Subcutaneous abdominal adipose tissue (tissue), 5 donors: ENCODE data around the gene ZSCAN10.

Source experiments
- H3K27ac ChIP-seq: one replicate; pipeline ENCODE4 v1.7.0; 2013; ENCODE audit warnings: low read depth, mild to moderate bottlenecking, inconsistent platforms, low read length, moderate library complexity
- H3K27me3 ChIP-seq, 5 donors: one replicate each; pipeline ENCODE4 v1.7.0; 2013; ENCODE audit warnings: low read length in 5 of 5, inconsistent platforms in 1 of 5; ENCODE audit not compliant: control insufficient read depth in 5 of 5, insufficient read depth in 4 of 5
- H3K36me3 ChIP-seq, 5 donors: one replicate each; pipeline ENCODE4 v1.7.0; 2013; ENCODE audit warnings: low read length in 5 of 5; ENCODE audit not compliant: control insufficient read depth in 5 of 5, insufficient read depth in 5 of 5
- H3K4me1 ChIP-seq, 5 donors: one replicate each; pipeline ENCODE4 v1.7.0; 2013; ENCODE audit warnings: low read length in 5 of 5, mild to moderate bottlenecking in 3 of 5, moderate library complexity in 1 of 5; ENCODE audit not compliant: control insufficient read depth in 5 of 5, insufficient read depth in 5 of 5
- H3K4me3 ChIP-seq, 5 donors: one replicate each; pipeline ENCODE4 v1.7.0; 2013; ENCODE audit warnings: low read length in 5 of 5, low read depth in 1 of 5
- H3K9ac ChIP-seq, 5 donors: one replicate each; pipeline ENCODE4 v1.7.0; 2013; ENCODE audit warnings: low read length in 5 of 5, mild to moderate bottlenecking in 4 of 5, moderate library complexity in 3 of 5
- H3K9me3 ChIP-seq, 5 donors: one replicate each; pipeline ENCODE4 v1.7.0; 2013; ENCODE audit warnings: low read length in 5 of 5; ENCODE audit not compliant: control insufficient read depth in 5 of 5
- donor health status: healthy.
- donor health status: healthy.
- donor health status: healthy.
- donor health status: healthy.
- donor health status: healthy.

The ZSCAN10 gene

GRCh38 chr16:3112881-3113574, 13.9 kb upstream of the ZSCAN10 start:
- H3K36me3 ChIP-seq, result peaks cover 0 to 25% (median 20%) of the 10 kb centered on the region in 5 donors
- no peaks in the 10 kb centered on the region for H3K27me3 ChIP-seq
- peak overlapping the region; percentile 75 to 96 (median 85) for H3K4me3 ChIP-seq
- peaks cover 8 to 28% (median 27%) of the 10 kb centered on the region in 5 donors for H3K4me1 ChIP-seq
- no peaks in the 10 kb centered on the region for H3K9me3 ChIP-seq
- peak overlapping the region; percentile 73 to 90 (median 80) for H3K9ac ChIP-seq
- peak overlapping the region; percentile 37 for H3K27ac ChIP-seq

GRCh38 chr16:3112058-3112880, 13.2 kb upstream of the ZSCAN10 start, which contains the start of gene ZNF205:
Gene ZNF205 (plus strand): TSS chr16:3112586. CDS start chr16:3113431, 845 bp downstream.
- Histone ChIP-seq H3K9me3 (no peaks in the 10 kb centered on the region), H3K27ac (peak within 1 kb of the TSS; percentile 37), H3K4me1 (peaks cover 8 to 29% (median 28%) of the 10 kb centered on the region in 5 donors), H3K9ac (peak within 1 kb of the TSS; percentile 73 to 90 (median 80)), H3K4me3 (peak within 1 kb of the TSS; percentile 75 to 96 (median 85)), H3K36me3 (peaks cover 0 to 23% (median 20%) of the 10 kb centered on the region in 5 donors), H3K27me3 (no peaks in the 10 kb centered on the region)

GRCh38 chr16:3106205-3106928, 7.3 kb upstream of the ZSCAN10 start:
- no peaks in the 10 kb centered on the region for H3K27me3 ChIP-seq
- H3K27ac ChIP-seq, result peak overlapping the region; percentile 72
- no peaks in the 10 kb centered on the region for H3K36me3 ChIP-seq
- H3K9me3 ChIP-seq, result no peaks in the 10 kb centered on the region
- peak overlapping the region in 4 of 5 donors; percentile 64 to 85 (median 72) for H3K9ac ChIP-seq
- peak overlapping the region in 4 of 5 donors; percentile 64 to 72 (median 67) for H3K4me3 ChIP-seq
- H3K4me1 ChIP-seq, result peaks cover 0 to 32% (median 20%) of the 10 kb centered on the region in 5 donors

GRCh38 chr16:3101841-3102470, 2.9 kb upstream of the ZSCAN10 start:
- peak overlapping the region in 3 of 5 donors; percentile 6 to 44 (median 11) for H3K4me3 ChIP-seq
- no peaks in the 10 kb centered on the region for H3K27me3 ChIP-seq
- no peaks in the 10 kb centered on the region for H3K36me3 ChIP-seq
- peaks cover 4 to 46% (median 32%) of the 10 kb centered on the region in 5 donors for H3K4me1 ChIP-seq
- H3K27ac ChIP-seq, result peak overlapping the region; percentile 55
- H3K9me3 ChIP-seq, result no peaks in the 10 kb centered on the region
- peak overlapping the region in 1 of 5 donors; percentile 52 for H3K9ac ChIP-seq

GRCh38 chr16:3101018-3101840, 2.1 kb upstream of the ZSCAN10 start:
- H3K9ac ChIP-seq, result no peak overlapping the region
- no peaks in the 10 kb centered on the region for H3K27me3 ChIP-seq
- peak overlapping the region; percentile 55 for H3K27ac ChIP-seq
- H3K4me3 ChIP-seq, result peak overlapping the region in 4 of 5 donors; percentile 2 to 51 (median 28)
- H3K36me3 ChIP-seq, result no peaks in the 10 kb centered on the region
- H3K4me1 ChIP-seq, result peaks cover 4 to 42% (median 27%) of the 10 kb centered on the region in 5 donors
- no peaks in the 10 kb centered on the region for H3K9me3 ChIP-seq

GRCh38 chr16:3099732-3100499, 822 bp upstream of the ZSCAN10 start:
- peak overlapping the region in 1 of 5 donors; percentile 26 for H3K9ac ChIP-seq
- peaks cover 4 to 40% (median 23%) of the 10 kb centered on the region in 5 donors for H3K4me1 ChIP-seq
- H3K27me3 ChIP-seq, result no peaks in the 10 kb centered on the region
- peak overlapping the region; percentile 8 to 53 (median 33) for H3K4me3 ChIP-seq
- H3K36me3 ChIP-seq, result no peaks in the 10 kb centered on the region
- H3K27ac ChIP-seq, result no peak overlapping the region
- no peaks in the 10 kb centered on the region for H3K9me3 ChIP-seq

- Histone ChIP-seq H3K9ac (no peak overlapping the region), H3K4me1 (peaks cover 4 to 40% (median 23%) of the 10 kb centered on the region in 5 donors), H3K27me3 (no peaks in the 10 kb centered on the region), H3K9me3 (no peaks in the 10 kb centered on the region), H3K27ac (no peak overlapping the region), H3K4me3 (peak overlapping the region in 2 of 5 donors; percentile 33 to 53), H3K36me3 (no peaks in the 10 kb centered on the region)
Observed at GRCh38 chr16:3099395-3099731, 269 bp upstream of the ZSCAN10 start.

GRCh38 chr16:3097266-3097665, 1.8 kb downstream of the ZSCAN10 start:
- Histone ChIP-seq H3K9me3 (no peaks in the 10 kb centered on the region), H3K27ac (no peak overlapping the region), H3K4me1 (peaks cover 4 to 32% (median 22%) of the 10 kb centered on the region in 5 donors), H3K27me3 (peaks cover 0 to 2% (median 0%) of the 10 kb centered on the region in 5 donors), H3K9ac (no peak overlapping the region), H3K4me3 (no peak overlapping the region), H3K36me3 (no peaks in the 10 kb centered on the region)
